BE2C (cell line): ENCODE measurements around the gene RELN.

Source experiments
- DNase-seq: peaks from one replicate; pipeline ENCODE4 v3.0.0-alpha.2; 2020
- H3K27me3 ChIP-seq: fragments of 250-450 bp; sonication (Bioruptor Pico); 2 replicates; pipeline ENCODE4 v1.5.1; 2020; ENCODE audit warnings: mild to moderate bottlenecking
- H3K36me3 ChIP-seq: fragments of 250-450 bp; sonication (Bioruptor Pico); 2 replicates; pipeline ENCODE4 v1.5.1; 2020; ENCODE audit warnings: mild to moderate bottlenecking
- H3K4me1 ChIP-seq: fragments of 250-450 bp; sonication (Bioruptor Pico); 2 replicates; pipeline ENCODE4 v1.5.1; 2020
- H3K4me3 ChIP-seq: 2 replicates; pipeline ENCODE4 v1.5.1; 2011; ENCODE audit warnings: low read depth, low read length
- H3K9me3 ChIP-seq: fragments of 250-450 bp; sonication (Bioruptor Pico); 2 replicates; pipeline ENCODE4 v1.5.1; 2020
- CTCF ChIP-seq: IDR thresholded peaks from 2 replicates; pipeline ENCODE4 v1.5.1; 2012; ENCODE audit warnings: mild to moderate bottlenecking, low read depth, low read length

The RELN gene

DNA sequence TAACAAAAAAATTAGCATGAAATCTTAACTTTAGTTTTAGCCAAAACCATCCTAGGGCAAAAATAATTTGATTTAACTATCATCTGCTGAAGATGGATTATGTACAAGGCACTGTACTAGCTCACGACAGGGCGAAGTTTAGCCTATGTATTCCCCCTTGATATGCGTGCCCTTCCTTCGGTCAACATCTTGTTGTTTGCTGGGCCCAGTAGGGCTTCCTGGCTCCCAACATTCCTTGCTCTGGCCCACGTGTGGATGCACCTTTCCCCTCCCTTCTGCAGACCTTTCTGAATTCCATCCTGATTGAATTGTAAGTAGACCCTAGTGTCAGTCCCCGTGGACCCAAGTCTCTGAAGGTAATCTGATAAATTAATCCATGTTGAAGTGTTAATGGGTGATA, 212.0 kb downstream of the RELN start:
- no peak for DNase-seq
- no peak for TF ChIP-seq CTCF
- no peaks in the 10 kb centered on the region for H3K36me3 ChIP-seq
- no peak overlapping the region for H3K4me3 ChIP-seq
- H3K4me1 ChIP-seq = peaks cover 1% of the 10 kb centered on the region; the same call in 1 of the 2 replicates
- H3K9me3 ChIP-seq = no peaks in the 10 kb centered on the region
- no peaks in the 10 kb centered on the region for H3K27me3 ChIP-seq

DNA sequence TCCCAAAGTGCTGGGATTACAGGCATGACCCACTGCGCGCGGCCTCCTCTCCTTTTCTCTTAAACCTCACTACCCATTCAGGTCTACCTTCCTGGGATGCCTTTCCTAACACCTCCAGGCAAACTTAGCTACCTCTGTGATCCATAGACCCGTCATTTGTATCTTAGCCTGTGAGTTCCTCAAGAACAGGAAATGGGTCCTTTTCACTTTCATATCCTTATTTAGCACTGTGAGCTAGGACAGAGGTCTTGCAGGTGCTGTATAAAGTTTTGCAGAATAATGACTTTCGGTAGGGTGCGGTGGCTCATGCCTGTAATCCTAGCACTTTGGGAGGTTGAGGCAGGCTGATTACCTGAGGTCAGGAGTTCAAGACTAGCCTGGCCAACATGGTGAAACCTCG, 215.7 kb downstream of the RELN start:
- Histone ChIP-seq H3K9me3 (no peaks in the 10 kb centered on the region), H3K4me3 (no peak overlapping the region), H3K4me1 (peaks cover 11% of the 10 kb centered on the region), H3K27me3 (no peaks in the 10 kb centered on the region), H3K36me3 (0 out of 2 replicates have a peak, but pooled peaks cover 3% of the 10 kb centered on the region)
- no peak for TF ChIP-seq CTCF
- no peak for DNase-seq

DNA sequence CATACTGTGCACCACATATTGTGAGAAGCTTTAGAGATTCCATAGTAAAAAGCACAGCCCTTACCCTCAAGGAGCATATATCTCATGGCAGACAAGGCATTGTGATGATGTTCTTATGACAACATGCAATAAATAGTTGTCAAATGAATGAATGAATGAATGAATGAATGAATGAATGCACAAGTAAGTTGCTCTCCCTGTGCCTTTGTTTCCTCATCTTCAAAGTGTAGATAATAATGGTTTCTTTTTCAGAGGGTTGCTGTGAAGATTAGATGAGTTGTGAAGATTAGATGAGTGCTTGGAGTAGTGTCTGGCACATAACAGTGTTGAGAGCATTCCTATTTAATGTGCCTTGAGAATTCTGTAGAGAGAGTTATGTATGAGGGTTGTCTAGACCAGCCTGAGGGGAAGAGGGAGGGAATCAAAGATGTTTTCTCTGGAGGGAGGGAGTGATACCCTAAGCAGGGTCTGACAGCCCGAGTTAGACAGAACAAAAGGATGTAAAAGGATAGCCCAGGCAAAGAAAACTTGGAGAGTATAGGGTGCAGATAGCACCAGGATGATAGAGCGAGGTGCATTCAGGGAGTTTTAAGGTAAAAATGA, 217.2 kb downstream of the RELN start:
- H3K27me3 ChIP-seq = no peaks in the 10 kb centered on the region
- DNase-seq = no peak
- 0 out of 2 replicates have a peak, but pooled peaks cover 3% of the 10 kb centered on the region for H3K36me3 ChIP-seq
- H3K9me3 ChIP-seq = no peaks in the 10 kb centered on the region
- no peak for TF ChIP-seq CTCF
- peaks cover 11% of the 10 kb centered on the region for H3K4me1 ChIP-seq
- H3K4me3 ChIP-seq = no peak overlapping the region

DNA sequence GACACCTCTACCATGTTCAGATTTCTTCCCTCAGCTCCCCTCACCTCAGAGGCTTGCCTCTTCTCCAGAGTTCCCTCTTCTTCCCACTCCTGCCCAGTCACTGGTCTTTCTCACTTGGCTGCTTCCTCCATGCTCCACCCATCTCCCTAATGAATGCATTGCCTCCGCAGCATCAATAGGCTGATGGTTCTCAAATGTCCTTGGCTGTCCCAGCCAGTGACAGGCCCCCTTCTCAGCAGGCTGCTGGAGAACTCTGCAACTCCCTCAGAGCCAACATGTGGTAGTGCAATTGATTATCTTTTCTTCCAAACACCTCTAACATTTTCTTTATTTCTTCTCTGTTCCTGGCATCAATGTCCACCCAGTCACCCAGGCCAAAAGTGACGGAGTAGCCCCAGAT, 218.2 kb downstream of the RELN start:
- Histone ChIP-seq H3K36me3 (0 out of 2 replicates have a peak, but pooled peaks cover 3% of the 10 kb centered on the region), H3K4me1 (peaks cover 11% of the 10 kb centered on the region), H3K4me3 (no peak overlapping the region), H3K9me3 (no peaks in the 10 kb centered on the region), H3K27me3 (no peaks in the 10 kb centered on the region)
- no peak for DNase-seq
- TF ChIP-seq CTCF = no peak

- Histone ChIP-seq H3K27me3 (no peaks in the 10 kb centered on the region), H3K4me3 (no peak overlapping the region), H3K36me3 (no peaks in the 10 kb centered on the region), H3K4me1 (peaks cover 6% of the 10 kb centered on the region), H3K9me3 (no peaks in the 10 kb centered on the region)
- TF ChIP-seq CTCF = no peak
- no peak for DNase-seq
These were observed 222.8 kb downstream of the RELN start for GRCh38 chr7:103766660-103767059.

- no peaks in the 10 kb centered on the region for H3K27me3 ChIP-seq
- H3K36me3 ChIP-seq = no peaks in the 10 kb centered on the region
- no peak overlapping the region for H3K4me3 ChIP-seq
- DNase-seq = no peak
- H3K9me3 ChIP-seq = no peaks in the 10 kb centered on the region
- no peak for TF ChIP-seq CTCF
- peaks cover 5% of the 10 kb centered on the region; the same call in 1 of the 2 replicates for H3K4me1 ChIP-seq
These were observed 223.6 kb downstream of the RELN start for GRCh38 chr7:103765901-103766300.
